GM19395 (cell line): Measurements from ENCODE around the gene APIP.

Source experiments
- ATAC-seq: cut with Tn5 transposase; IDR thresholded peaks from one replicate; pipeline ENCODE4 v1.9.1; 2021; ENCODE audit warnings: mild to moderate bottlenecking, moderate library complexity; ENCODE audit not compliant: unreplicated experiment

The APIP gene, protein sequence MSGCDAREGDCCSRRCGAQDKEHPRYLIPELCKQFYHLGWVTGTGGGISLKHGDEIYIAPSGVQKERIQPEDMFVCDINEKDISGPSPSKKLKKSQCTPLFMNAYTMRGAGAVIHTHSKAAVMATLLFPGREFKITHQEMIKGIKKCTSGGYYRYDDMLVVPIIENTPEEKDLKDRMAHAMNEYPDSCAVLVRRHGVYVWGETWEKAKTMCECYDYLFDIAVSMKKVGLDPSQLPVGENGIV

DNA sequence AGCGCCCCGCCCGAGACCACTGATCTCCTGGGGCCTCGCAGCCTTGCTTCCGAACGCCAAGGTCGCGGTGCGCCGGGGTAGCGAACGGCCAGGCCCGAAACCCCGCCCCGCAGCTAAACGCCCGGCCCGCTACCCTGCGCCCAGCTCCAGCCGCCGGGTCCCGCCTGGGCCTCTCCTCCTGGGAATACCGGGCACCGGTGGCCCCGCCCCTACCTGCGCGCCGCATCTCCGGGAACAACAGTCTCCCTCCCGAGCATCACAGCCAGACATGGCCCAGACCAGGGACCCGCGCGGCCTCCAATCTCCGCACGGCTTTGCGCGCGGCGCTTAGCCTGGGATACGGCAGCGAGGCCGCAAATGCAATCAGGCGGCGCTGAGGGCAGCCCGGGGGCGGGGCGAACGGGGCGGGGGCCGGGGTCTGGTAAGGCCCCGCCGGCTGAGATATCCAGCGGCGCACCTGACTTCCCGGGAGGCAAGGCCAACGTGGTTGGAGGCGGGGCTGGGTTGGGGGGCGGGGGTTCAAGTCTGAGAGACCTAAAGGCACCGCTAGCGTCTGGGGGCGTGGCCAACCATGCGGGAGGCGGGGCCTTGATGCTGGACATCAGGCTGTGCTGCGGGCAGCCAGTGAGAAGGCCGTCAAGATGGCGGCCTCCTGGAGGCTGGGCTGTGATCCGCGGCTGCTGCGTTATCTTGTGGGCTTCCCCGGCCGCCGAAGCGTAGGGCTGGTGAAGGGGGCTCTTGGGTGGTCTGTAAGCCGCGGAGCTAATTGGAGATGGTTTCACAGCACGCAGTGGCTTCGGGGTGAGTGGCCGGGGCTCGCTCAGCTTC, at the start of gene APIP, which contains the start of gene PDHX:
Gene APIP, minus strand, starts transcription at position 365 of the 828 bp plus-strand sequence. Its CDS starts 95 bp downstream, at position 270.
Gene PDHX, plus strand, starts transcription at position 604 of the 828 bp plus-strand sequence. Its CDS starts 38 bp downstream, at position 642.
- ATAC-seq = peak; percentile 92

DNA sequence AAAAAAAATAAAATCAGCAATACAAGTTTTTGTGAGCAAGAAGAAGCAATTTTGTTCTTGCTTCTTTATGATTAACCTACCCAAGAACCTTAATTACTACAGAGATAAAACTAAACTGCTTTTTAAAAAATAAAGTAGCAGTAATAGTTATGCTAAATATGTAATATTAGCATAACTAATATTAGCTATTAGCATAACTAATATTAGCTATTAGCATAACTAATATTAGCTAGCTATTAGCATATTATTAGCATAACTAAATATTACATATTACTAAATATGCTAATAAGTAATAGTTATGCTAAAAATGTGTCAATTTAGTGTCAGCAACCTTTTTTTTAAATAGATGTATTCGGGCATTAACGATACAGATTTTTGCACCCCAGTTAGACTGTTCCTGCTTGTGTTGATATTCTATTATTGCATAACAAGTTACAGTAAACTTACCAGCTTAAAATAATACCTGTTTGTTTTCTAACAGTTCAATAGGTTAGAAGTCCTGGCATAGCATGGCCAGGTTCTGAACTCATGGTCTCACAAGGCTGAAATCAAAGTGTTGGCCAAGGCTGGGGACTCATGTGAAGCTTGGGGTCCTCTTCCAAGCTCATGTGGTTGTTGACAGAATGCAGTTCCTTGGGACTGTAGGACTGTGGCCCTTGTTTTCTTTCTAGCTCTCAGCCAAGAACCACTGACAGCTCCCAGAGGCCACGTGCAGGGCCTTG, 48.6 kb upstream of the APIP start:
- no peak for ATAC-seq

DNA sequence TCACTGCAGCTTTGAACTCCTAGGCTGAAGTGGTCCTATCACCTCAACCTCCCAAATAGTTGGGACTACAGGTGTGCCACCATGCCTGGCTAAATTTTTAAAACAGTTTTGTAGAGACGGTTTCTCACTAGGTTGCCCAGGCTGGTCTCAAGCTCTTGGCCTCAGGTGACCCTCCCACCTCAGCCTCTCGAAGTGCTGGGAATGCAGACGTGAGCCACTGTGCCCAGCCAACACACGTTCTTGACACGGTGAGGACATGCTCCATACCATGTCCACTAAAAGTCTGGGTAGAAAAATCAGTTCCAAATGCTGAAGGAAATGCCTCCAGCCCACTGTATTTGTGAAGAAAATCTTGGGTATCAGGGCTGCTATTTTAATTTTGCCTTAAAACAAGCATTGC, 47.2 kb upstream of the APIP start:
- ATAC-seq = no peak

DNA sequence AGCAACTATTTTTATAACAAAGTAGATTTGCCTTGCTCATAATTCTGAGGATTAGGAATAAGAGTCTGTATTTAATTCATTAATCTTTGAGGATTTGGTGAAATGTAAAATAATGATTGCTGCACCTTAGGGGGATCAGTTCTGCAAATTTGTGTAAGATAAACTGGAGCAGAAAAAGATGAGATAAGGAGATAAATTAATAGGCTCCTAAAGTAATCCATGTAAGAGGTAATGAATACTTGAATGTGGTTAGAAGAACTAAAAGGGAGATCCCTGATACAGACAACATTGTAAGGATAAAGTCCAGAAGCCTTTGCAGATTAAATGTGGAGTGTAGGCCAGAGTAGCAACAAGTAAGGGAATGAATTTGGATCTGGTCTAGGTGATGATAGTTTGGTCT, 45.9 kb upstream of the APIP start:
- no peak for ATAC-seq

DNA sequence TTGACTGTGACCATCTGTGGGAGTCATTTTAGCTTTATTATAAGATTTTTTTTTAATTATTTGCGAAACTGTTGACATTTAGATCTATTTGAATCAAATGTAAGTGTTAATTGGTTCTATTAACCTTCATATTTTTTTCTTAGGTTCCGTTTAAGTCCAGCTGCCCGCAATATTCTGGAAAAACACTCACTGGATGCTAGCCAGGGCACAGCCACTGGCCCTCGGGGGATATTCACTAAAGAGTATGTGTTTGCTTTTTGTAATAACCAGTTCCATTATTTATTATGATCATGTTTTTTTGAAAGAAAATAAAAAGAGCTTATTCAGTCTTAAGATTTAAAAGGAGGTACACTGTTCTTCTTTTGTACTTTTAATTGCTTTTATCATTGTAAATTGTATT, 44.1 kb upstream of the APIP start:
- no peak for ATAC-seq

DNA sequence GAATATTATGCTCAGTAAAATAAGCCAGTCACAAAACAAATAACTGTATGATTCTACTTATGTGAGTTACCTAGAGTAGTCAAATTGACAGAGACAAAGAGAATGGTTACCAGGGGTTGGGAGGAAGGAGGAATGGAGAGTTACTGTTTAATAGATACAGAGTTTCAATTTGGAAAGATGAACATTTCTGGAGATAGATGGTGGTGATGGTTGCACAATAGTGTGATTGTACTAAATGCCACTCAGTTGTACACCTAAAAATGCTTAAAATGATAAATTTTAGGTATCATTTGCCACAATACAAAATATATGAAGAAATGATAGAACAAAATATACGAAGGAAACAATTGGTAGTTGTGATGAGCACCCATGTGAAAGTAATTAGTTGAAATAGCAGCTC, 43.6 kb upstream of the APIP start:
- no peak for ATAC-seq

DNA sequence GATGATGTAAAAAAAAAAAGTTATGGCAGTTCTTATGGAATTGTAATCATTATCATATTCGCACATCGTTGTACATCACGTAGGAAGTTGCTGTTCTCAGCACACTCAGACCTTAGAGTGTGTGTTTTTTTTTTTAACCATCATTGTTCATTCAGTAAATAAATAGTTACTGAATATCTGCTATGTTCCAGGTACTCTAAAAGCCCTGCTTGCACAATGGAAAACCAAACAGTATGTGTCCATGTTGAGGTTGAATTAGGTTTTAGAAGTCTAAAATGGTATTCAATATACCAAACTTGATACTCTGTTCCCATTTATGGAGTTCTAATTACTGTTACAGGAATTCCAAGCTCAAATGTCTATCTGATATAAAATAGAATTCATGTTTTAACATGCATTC, 41.4 kb upstream of the APIP start:
- ATAC-seq = no peak

DNA sequence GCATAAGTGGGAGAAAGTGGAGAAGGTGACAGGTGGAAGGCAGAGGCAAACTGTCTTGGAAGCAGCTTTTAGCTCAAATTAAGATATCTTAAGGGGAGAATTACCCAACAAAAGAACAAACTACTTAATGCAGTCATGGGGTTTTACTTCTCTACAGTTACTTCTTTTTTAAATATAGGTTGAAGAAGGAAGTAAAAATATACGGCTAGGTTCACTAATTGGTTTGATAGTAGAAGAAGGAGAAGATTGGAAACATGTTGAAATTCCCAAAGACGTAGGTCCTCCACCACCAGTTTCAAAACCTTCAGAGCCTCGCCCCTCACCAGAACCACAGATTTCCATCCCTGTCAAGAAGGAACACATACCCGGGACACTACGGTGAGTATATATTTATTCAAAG, 41.0 kb upstream of the APIP start:
- ATAC-seq = no peak

DNA sequence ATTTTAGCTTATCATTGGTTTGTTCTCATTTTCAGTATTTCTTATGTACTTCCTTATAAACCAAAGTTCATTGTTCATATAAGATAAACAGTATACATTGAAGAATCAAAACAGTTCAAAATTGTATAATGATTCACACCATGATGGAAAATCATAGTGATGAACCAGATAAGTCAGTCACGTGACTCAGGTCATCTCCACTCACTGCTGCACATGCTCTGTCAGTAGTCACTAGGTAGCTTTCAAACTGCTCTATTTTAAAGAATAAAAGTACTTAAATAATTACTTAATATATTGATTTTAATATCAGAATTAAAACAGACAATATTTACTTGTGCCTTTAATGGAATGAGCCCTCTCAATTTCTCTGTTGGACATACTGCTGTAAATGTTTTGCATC, 37.8 kb upstream of the APIP start:
- ATAC-seq = no peak

DNA sequence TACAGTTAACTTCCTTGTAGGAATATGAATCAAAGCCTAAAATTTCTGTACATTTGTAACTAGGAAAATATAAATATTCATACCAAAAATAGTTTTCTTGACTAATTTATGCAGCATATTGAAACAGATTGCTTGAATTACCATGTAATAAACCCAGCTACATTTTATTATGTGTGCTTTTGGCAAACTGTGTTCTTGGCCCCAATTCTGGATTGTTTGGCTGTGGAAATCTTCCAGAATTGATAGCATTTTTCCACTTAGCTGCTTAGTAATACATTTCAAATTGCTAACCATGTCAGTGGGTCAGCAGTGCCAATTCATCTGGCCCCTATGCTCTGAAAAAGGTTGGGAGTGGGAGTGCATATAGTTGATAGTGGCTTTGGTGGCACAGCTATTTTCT, 32.5 kb upstream of the APIP start:
- no peak for ATAC-seq

DNA sequence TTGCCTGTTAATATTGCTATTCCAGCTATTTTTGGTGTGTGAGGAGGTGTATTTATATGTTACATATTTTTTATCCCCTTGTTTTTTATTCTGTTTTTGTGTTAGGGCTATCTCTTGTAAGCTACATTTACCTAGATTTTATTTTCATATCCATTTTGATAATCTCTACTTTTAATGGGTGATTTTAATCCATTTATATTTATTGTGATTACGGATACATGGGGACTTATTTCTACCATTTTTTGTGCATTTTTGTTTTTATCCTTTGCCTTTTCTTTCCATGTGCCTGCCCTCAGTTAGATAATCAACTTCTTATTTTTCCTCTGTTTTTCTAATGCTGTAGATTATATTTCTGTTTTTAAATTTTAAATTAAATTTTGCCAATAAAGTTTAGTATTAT, 28.5 kb upstream of the APIP start:
- no peak for ATAC-seq

DNA sequence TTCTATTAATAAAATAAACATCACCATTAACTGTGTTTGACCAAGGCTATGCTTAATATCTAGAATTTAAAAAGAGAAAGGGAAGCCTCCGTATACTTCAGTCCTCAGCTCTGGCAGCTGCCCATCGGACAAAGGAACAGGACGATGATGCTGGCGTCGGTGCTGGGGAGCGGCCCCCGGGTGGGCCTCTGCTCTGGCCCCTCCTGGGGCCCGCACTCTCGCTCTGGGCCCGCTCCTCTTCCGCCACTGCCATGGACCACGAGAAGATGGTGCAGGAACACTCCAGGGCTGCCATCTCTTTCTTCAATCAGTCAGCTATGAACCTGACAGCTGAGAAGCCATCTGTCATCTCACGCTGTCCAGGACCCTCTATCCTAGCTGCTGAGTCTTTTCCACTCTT, 25.5 kb upstream of the APIP start:
- ATAC-seq = no peak

DNA sequence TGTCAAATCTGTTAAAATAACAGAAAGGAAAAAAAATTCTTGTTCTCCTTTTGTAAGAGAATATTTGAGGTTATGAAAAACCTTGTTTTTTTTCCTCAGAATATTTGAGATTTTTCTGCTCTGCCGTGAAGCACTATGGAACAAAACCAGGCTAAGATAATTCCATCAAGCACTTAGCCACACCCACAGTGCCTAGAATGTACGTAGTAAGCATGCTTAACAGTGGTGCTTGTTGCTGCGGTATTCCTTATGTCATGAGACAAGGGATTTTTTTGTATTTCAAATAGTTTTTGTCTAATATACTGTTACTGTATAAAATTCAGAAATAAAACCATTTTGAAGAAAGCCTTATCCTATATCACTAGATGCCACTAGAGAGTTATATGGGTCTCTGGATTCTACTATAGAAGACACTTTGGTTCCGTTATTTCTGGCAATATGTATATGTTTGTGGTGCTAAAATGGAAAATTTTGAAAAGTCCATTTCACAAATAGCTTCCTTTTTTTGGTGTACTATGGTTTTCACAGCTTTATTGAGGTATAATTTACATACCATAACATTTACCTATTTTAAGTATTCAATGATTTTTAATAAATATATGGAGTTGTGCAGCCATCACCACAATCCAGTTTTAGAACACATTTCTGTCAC, 24.0 kb upstream of the APIP start:
- ATAC-seq = no peak

DNA sequence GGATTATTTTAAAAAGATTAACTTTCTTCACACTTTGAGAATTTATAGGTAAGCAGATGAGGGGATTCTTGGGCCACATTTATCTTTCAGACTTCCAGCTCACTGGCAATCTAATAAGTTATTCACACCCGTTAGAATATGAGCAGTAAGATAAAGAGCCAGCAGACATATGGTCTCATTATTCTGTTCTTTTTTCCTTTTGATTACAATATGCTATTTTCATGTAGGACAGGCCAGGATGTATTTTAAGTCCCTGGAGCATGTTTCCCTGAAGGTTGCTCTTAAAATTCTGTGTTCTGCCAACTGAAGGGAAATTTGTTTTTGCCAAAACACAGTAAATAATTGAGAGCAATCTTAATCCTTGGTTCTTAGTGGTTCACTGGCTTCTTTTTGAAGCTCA, 22.4 kb upstream of the APIP start:
- no peak for ATAC-seq

DNA sequence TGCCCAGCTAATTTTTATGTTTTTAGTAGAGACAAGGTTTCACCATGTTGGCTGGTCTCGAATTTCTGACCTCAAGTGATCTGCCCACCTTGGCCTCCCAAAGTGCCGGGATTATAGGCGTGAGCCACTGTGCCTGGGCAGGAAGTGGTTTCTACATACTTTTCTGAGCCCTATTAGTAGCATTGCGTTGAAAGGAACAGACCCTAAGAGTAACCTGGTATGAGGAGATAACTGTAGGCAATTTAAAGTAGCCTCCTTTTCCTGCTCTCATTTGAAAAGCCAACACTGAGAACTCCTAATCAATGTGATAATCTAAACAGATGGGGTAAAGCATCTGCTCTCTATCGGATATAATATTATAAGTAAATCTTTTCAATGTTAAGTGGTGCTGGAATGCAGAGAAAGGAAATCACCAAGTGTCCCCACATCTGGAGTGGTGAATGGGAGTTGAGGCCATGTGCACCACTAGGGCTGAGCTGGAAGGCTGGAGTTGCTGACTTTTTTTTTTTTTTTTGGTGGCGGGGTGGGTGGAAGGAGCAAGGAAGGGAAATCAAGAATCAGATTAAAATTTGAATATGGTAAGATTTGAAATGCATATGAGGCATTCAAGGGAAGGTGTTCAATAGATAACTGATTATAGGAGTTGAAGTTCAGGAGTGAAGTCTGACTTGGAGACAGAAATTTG, 20.9 kb upstream of the APIP start:
- ATAC-seq = no peak

DNA sequence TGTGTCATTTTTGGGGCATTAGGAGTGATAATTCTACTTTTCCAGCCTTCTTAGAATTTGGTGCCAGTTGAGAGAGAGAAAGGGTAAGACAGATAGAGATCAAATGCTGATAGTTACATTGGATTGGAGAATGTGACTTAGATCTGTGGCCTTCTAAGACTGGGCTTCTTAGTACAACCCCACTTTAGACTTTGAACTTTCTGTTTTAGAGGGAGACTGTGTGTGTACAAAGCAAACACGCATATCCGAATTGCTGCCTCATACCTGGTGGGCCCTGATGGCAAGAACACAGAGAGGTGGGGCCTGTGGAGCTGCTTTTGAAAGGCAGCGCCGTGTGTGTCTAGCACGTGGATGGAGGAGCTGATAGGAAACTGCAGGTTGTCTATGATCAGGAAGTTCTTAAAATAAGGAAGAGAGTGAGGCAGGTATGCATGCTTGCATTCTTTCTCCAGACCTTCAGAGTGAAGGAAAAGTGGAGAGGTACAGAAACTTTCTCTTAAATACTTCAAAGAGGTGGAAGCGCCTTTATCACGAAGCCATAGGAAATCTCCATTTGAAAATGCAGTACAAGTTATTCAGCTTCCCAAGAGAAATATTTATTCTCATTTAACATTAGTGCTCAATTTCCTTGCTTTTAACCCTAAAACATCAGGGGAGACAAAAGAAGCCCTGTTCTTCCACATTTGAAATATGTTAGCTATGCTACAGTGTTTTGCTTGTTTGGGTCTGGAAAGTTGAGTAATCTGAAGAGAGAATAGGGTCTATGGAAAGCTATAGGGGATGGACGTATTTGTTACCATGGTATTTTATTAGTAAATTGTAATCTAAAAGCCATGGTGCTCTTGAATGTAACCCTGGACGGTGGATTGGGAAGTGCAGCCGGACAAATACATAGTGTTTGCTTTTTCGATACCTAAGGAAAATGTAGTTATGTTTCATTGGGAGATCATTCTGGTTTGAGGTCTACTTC, 13.9 kb upstream of the APIP start:
- no peak for ATAC-seq

DNA sequence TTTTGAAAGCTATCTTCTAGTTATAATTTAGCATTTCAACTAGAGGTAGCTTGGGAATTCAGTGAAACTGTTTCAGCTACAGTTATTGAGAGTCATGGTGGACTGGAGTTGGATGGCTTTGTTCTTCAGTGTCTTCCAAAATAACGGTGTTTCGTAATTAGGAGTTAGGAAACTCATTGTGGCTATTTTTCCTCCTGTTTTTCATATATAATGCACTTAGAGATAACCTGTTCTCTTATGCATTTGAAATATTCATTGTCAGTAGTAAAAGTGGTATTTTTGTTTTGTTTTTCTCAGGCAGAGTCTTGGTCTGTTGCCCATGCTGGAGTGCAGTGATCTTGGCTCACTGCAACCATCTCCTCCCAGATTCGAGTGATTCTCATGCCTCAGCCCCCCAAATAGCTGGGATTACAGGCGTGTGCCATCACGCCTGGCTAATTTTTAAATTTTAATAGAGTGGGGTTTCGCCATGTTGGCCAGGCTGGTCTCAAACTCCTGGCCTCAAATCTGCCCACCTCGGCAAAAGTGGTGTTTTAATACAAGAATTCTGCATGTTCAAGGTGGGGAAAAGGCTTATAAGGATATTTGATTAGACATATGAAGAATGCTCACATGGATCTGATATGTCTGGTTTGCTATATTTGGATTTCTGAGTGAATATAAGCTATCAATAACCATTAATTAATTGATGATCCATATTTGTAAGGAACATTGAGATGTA, 12.9 kb upstream of the APIP start:
- no peak for ATAC-seq

DNA sequence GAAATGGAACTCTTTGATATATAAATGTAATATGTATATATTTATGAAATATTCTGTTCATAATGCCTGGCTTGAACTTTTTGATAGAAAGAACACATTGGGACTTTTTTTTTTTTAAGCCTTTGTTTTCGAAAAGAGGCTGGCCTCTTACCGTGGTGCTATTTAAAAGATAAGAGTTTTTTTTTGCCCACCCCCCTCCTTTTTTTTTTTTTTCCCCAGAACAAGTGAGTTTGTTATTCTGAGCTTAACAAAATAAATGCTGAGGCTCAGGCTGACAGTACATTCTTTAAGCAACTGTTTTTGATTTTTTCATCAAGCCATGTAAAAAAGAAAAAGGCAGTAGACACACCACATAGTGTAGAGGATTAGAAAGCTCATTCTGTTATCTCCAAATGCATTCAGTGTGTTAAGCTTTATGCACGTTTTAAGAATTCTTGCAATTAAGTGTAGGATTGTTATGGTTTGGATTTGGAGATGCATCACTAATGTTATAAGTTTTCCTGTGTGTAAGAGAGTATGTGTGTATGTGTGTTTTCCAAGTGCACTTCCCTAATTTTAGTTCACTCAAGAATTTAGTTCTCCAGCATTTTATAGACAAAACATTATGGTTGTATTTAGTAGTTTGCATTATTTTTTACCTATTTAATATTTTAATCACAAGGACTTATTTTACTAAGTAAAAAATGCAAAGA, 12.2 kb upstream of the APIP start:
- no peak for ATAC-seq

DNA sequence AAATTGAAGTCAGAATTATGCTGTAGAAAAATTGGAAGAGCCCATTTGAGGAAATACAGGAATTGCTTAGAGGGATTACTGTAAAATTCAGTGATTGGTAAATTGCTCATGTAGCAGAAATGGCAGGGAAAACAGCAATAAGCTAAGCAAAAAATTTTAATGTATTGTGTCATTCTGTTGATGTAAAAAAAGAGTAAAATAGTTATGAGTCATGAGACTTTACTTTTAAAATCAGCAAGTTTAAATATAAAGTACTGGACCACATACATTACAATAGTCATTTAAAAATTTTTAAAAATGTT, 10.6 kb upstream of the APIP start:
- no peak for ATAC-seq
